Left lung (tissue), 10 donors: ENCODE measurements around the gene JPH3. TPM values are rescaled to one million over a fixed set of nuclear protein-coding genes. Genes with fewer than 3 reads are reported as not detected.

Experiments used
- ATAC-seq: fragments of 200-7000 bp; cut with Tn5 transposase; one replicate; pipeline ENCODE4 v1.9.1; 2020; ENCODE audit warnings: moderate library complexity
- DNase-seq, 4 donors: peaks; one replicate each; pipeline ENCODE4 v3.0.0-alpha.2; 2013 to 2020
- H3K27ac ChIP-seq, 2 donors: fragments of 200-600 bp; sonication (generic) in 1 of 2; one replicate each; pipeline versions ENCODE4 v1.5.0 to v1.8.0; 2020 to 2021
- H3K27me3 ChIP-seq, 2 donors: fragments of 200-600 bp; sonication (generic) in 1 of 2; one replicate each; pipeline versions ENCODE4 v1.5.0 to v1.8.0; 2020 to 2021
- H3K36me3 ChIP-seq, 2 donors: fragments of 200-600 bp; sonication (generic) in 1 of 2; one replicate each; pipeline versions ENCODE4 v1.5.0 to v1.8.0; 2020 to 2021
- H3K4me1 ChIP-seq, 2 donors: fragments of 200-600 bp; one replicate each; pipeline ENCODE4 v1.8.0; 2021
- H3K4me3 ChIP-seq, 2 donors: fragments of 200-600 bp; sonication (generic) in 1 of 2; one replicate each; pipeline versions ENCODE4 v1.5.0 to v1.8.0; 2020 to 2021; ENCODE audit warnings: mild to moderate bottlenecking in 1 of 2
- H3K9me3 ChIP-seq, 2 donors: fragments of 200-600 bp; sonication (generic) in 1 of 2; one replicate each; pipeline versions ENCODE4 v1.5.0 to v1.8.0; 2020 to 2021
- intact Hi-C, 2 donors: fragments of 100-400 bp; cut with DNase I; formaldehyde crosslinking; loops; one replicate each; pipeline versions ENCODE4 v1.11.2 to v1.14.2; 2022
- polyA plus RNA-seq, 6 donors: library from polyadenylated mRNA; unstranded; fragments of 120-200 nt; gene quantifications; one replicate each; pipeline ENCODE4 v1.2.1, GENCODE V29; 2013; ENCODE audit not compliant: insufficient read length in 6 of 6
- total RNA-seq, 2 donors: library from RNA; stranded (reverse); fragmentation: NEBNext Ultra II Directional; extraction: Animal tissue kit (Norgen Biotek cat#: 25700); gene quantifications; one replicate each; pipeline ENCODE4 v1.2.1, GENCODE V29; 2021
- TF ChIP-seq, protein P1 (sequence below), 2 donors: fragments of 200-600 bp; sonication (generic) in 1 of 2; IDR thresholded peaks; one replicate each; pipeline versions ENCODE4 v1.5.0 to v1.8.0; 2021; ENCODE audit warnings: antibody characterized with exemption in 2 of 2
- donor health status: DM: no; HTN: yes; CAD: no.
- donor health status: DM: no; HTN: no; CAD: no.

The JPH3 gene
- total and polyA plus RNA-seq, 8 donors, result 0.06 to 2.5 (median 1.2) TPM; not detected in 1

DNA sequence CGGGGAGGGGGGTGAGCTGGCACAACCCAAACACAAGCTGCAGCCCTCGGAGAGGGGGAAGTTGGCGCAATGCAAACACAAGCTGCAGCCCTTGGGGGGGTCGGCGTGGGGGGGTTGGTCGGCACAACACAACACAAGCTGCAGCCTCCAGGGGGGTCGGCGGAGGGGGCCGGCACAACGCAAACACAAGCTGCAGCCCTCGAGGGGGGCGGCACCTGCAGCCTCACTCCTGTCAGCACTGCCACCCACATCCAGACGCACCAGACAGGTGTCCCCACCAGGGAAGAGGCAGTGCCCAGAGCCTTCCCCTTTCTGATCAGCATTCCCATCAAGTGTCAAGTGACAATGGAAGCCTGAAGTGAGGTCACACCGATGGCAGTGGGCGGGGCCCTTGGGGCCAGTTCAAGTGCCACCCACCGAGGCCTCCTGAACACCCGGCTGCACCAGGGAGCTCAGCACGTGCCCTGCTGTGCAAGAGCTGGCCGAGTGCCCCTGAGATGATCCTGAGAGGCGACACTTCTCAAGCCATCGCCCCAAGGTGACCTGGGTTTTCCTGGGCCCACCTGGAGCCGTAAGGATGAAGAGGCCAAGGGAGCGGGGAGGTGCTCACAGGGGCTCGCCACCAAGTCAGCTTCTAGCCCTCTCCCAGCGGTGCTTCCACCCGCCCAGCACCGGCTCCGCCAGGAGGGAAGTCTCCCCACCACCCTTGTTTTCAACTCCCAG, 104.1 kb downstream of the JPH3 start:
- H3K9me3 ChIP-seq, result no peaks in the 10 kb centered on the region
- H3K4me1 ChIP-seq, result no peaks in the 10 kb centered on the region
- ATAC-seq (peak; percentile 55), DNase-seq (peak in 1 of 4 donors; percentile 66)
- no peaks in the 10 kb centered on the region for H3K27me3 ChIP-seq
- H3K27ac ChIP-seq, result no peak overlapping the region
- intact Hi-C loops, result no loop called here
- H3K4me3 ChIP-seq, result no peak overlapping the region
- H3K36me3 ChIP-seq, result peaks cover 0 to 79% of the 10 kb centered on the region in 2 donors
- TF ChIP-seq, protein P1, sequence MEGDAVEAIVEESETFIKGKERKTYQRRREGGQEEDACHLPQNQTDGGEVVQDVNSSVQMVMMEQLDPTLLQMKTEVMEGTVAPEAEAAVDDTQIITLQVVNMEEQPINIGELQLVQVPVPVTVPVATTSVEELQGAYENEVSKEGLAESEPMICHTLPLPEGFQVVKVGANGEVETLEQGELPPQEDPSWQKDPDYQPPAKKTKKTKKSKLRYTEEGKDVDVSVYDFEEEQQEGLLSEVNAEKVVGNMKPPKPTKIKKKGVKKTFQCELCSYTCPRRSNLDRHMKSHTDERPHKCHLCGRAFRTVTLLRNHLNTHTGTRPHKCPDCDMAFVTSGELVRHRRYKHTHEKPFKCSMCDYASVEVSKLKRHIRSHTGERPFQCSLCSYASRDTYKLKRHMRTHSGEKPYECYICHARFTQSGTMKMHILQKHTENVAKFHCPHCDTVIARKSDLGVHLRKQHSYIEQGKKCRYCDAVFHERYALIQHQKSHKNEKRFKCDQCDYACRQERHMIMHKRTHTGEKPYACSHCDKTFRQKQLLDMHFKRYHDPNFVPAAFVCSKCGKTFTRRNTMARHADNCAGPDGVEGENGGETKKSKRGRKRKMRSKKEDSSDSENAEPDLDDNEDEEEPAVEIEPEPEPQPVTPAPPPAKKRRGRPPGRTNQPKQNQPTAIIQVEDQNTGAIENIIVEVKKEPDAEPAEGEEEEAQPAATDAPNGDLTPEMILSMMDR (IDR thresholded peaks at IDR 0.05), result no peak

DNA sequence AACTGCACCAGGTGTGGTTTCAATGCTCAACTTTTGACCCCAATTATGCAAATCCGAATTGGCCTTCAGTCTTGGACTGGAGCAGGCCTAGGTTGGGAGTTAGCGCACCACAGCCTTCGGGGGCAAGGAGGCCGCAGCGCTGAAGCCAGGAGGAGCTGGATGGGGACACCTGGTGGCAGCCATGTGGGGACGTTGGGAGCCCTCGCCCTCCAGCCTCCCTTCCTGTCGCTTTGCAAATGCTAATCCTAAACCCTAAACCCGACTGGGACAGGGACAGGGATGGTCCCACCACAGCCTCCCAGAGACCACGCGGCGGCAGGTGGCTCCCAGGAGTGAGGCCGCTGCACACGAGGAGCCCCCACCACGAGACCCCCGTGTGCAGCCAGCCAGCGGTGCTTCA, 104.8 kb downstream of the JPH3 start:
- ATAC-seq, result no peak
- no peak overlapping the region for H3K27ac ChIP-seq
- H3K27me3 ChIP-seq, result no peaks in the 10 kb centered on the region
- DNase-seq, result no peak
- intact Hi-C loops, result no loop called here
- peaks cover 0 to 79% of the 10 kb centered on the region in 2 donors for H3K36me3 ChIP-seq
- H3K4me3 ChIP-seq, result no peak overlapping the region
- no peaks in the 10 kb centered on the region for H3K9me3 ChIP-seq
- TF ChIP-seq, protein P1 (IDR thresholded peaks at IDR 0.05), result no peak
- no peaks in the 10 kb centered on the region for H3K4me1 ChIP-seq

DNA sequence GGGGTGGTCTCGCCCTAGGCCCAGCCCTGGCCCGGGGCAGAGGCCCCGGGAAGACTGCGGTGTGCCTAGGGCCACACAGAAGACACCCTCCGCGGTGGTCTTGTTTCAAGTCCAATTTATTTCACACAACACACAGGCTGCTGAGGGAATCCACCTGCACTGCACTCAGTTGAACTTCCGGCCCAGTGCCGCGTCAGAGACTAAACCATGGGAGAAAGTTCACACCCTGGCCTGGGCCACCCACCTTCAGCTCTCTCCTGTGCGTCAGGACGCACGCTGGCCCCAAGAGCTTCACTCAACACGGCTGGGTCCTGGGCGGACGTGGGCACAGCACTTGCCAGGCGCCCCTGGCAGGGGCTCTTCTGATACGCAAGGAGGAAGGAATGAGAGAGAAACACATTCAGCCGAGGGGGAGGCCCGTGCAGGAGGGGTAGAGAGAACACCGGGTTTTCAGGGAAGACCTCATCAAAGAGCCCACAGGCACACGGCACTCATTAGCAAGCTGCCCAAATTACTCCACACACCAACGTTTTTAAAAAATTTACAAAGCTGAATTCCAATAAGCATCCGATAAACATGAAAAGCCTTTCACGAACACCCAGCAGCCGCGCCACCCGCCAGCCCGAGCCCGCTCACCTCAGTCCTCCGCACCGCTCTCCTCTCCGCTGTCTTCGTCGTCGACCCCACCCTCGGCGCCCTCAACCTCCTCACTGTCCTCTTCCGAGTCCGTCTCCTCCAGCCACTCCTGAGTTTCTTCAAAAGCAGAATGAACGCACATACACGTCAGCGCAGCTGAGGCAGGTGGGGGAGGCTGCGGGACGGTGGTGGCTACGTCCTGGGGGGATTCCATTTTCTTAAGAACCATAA, 105.6 kb downstream of the JPH3 start:
- H3K4me1 ChIP-seq, result no peaks in the 10 kb centered on the region
- H3K4me3 ChIP-seq, result no peak overlapping the region
- no peaks in the 10 kb centered on the region for H3K27me3 ChIP-seq
- H3K36me3 ChIP-seq, result peaks cover 0 to 79% of the 10 kb centered on the region in 2 donors
- peak in 1 of 4 donors; percentile 71 for DNase-seq
- ATAC-seq, result no peak
- no peaks in the 10 kb centered on the region for H3K9me3 ChIP-seq
- no peak overlapping the region for H3K27ac ChIP-seq
- TF ChIP-seq, protein P1 (IDR thresholded peaks at IDR 0.05), result no peak
- intact Hi-C loops, result no loop called here

DNA sequence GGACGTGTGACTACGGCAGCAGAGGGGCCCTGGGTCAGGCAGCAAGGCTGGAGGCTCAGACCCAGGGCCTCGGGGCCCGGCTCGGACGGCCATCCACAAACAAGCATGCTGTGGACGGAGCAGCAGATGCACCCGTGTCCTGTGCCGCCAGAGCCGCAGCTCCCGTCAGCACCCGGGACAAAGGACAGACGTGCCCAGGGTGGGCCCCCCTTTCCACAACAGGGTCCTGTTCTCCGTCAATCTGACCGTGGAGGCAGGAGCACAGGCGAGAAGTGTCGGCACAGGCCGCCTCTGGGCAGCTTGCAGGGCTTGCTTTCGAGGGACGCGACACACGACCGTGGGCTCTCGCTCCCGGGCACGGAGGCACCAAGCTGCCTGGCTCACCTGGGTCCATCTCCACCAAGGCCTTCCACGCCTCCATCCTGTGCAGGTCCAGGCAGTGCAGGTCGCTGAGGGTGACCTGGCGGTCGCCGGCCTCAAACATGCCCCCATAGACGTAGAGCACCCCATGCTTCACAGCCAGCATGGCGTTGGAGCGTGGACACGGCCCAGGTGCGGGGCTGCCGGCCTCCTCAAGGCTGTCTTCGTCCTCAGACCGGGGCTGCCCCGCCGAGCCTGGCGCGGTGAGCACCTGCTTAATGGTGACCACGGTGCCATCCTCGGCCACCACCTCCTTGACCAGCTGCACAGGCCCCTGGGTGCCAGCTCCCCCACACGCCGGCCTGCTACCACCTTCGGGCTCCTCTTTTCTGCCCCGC, 106.8 kb downstream of the JPH3 start:
- TF ChIP-seq, protein P1 (IDR thresholded peaks at IDR 0.05), result no peak
- H3K27ac ChIP-seq, result no peak overlapping the region
- H3K4me3 ChIP-seq, result no peak overlapping the region
- H3K9me3 ChIP-seq, result no peaks in the 10 kb centered on the region
- H3K4me1 ChIP-seq, result no peaks in the 10 kb centered on the region
- peak in 1 of 4 donors; percentile 80 for DNase-seq
- H3K27me3 ChIP-seq, result no peaks in the 10 kb centered on the region
- intact Hi-C loops, result no loop called here
- H3K36me3 ChIP-seq, result peaks cover 0 to 80% of the 10 kb centered on the region in 2 donors
- no peak for ATAC-seq
